ENCODE measurements around the gene OPRD1.

DNA sequence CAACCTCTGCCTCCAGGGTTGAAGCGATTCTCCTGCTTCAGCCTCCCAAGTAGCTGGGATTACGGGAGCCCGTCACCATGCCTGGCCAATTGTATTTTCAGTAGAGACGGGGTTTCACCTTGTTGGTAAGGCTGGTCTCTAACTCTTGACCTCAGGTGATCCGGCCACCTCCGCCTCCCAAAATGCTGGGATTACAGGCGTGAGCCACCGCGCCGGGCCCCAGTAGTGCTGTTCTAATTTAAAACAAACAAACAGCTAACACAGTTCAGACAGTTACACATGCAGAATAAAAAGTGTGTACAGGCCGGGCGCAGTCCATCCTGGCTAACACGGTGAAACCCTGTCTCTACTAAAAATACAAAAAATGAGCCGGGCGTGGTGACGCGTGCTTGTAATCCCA is 35.6 kb upstream of the OPRD1 start:
- TF ChIP-seq, protein P1, sequence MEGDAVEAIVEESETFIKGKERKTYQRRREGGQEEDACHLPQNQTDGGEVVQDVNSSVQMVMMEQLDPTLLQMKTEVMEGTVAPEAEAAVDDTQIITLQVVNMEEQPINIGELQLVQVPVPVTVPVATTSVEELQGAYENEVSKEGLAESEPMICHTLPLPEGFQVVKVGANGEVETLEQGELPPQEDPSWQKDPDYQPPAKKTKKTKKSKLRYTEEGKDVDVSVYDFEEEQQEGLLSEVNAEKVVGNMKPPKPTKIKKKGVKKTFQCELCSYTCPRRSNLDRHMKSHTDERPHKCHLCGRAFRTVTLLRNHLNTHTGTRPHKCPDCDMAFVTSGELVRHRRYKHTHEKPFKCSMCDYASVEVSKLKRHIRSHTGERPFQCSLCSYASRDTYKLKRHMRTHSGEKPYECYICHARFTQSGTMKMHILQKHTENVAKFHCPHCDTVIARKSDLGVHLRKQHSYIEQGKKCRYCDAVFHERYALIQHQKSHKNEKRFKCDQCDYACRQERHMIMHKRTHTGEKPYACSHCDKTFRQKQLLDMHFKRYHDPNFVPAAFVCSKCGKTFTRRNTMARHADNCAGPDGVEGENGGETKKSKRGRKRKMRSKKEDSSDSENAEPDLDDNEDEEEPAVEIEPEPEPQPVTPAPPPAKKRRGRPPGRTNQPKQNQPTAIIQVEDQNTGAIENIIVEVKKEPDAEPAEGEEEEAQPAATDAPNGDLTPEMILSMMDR (IDR thresholded peaks at IDR 0.05): no peak
- TF ChIP-seq EZH2 (IDR thresholded peaks at IDR 0.05; ENCODE audit: borderline replicate concordance, insufficient read depth, low read depth, low read length, poor library complexity, severe bottlenecking): no peak

All from B cell (primary cell).